HEK293 (cell line): Measurements from ENCODE around the gene CC2D2B.
A peak's percentile ranks its signal among the peaks of the same experiment; 100 is the strongest.

Source experiments
- CTCF ChIA-PET: fragments of 350-600 bp; formaldehyde crosslinking; extraction: SDS; loops from one replicate; lab custom pipeline; 2021; ENCODE audit warnings: antibody characterized with exemption; lab: Yijun Ruan, JAX
- POLR2A ChIA-PET: fragments of 300-600 bp; formaldehyde crosslinking; extraction: SDS; loops from one replicate; lab custom pipeline; 2020; ENCODE audit warnings: antibody characterized with exemption, inconsistent platforms; lab: Yijun Ruan, JAX
- H3K27ac ChIP-seq: fragments of 200-500 bp; sonication (Bioruptor generic); 2 replicates; pipeline ENCODE4 v1.5.1; 2014; ENCODE audit warnings: low read depth, low read length, control low read depth, inconsistent platforms; ENCODE audit errors: extremely low read depth
- H3K36me3 ChIP-seq, 2 experiments: fragments of 200-500 bp in 1 of 2; sonication (Bioruptor generic) in 1 of 2; 1 replicate in 1 of 2; 2 replicates in 1 of 2; pipeline ENCODE4 v1.5.1; 2014 to 2017; ENCODE audit warnings: inconsistent platforms in 2 of 2, low read length in 2 of 2; ENCODE audit not compliant: control insufficient read depth in 2 of 2, insufficient read depth in 1 of 2
- H3K4me1 ChIP-seq: fragments of 200-500 bp; sonication (Bioruptor generic); 2 replicates; pipeline ENCODE4 v1.5.1; 2014; ENCODE audit warnings: mild to moderate bottlenecking, low read length, inconsistent platforms; ENCODE audit not compliant: control insufficient read depth, insufficient read depth
- H3K4me3 ChIP-seq: 2 replicates; pipeline ENCODE4 v1.5.1; 2011; ENCODE audit warnings: low read depth, mild to moderate bottlenecking, control low read depth, low read length, moderate library complexity
- H3K9me3 ChIP-seq: fragments of 200-500 bp; sonication (Bioruptor generic); 2 replicates; pipeline ENCODE4 v1.5.1; 2014; ENCODE audit warnings: low read depth, low read length, inconsistent platforms; ENCODE audit not compliant: control insufficient read depth, insufficient read depth
- BCL11A ChIP-seq: fragments of 450-650 bp; formaldehyde crosslinking; IDR thresholded peaks from 2 replicates; pipeline ENCODE4 v1.5.1; 2016; ENCODE audit warnings: low read depth, missing biosample characterization, missing genetic modification characterization
- GLIS2 ChIP-seq: fragments of 450-650 bp; formaldehyde crosslinking; IDR thresholded peaks from 2 replicates; pipeline ENCODE4 v1.5.1; 2016; ENCODE audit warnings: missing biosample characterization, missing genetic modification characterization
- HOXA7 ChIP-seq: sonication (generic); formaldehyde crosslinking; IDR thresholded peaks from 2 replicates; pipeline ENCODE4 v1.8.1; 2022; ENCODE audit warnings: missing genetic modification reagents, borderline replicate concordance
- KLF1 ChIP-seq: fragments of 450-650 bp; formaldehyde crosslinking; IDR thresholded peaks from 2 replicates; pipeline ENCODE4 v1.5.1; 2016; ENCODE audit warnings: missing biosample characterization, missing genetic modification characterization
- PRDM1 ChIP-seq: fragments of 450-650 bp; formaldehyde crosslinking; IDR thresholded peaks from 2 replicates; pipeline ENCODE4; 2016; ENCODE audit warnings: missing biosample characterization, missing genetic modification characterization
- ZBTB48 ChIP-seq: fragments of 450-650 bp; formaldehyde crosslinking; IDR thresholded peaks from 2 replicates; pipeline ENCODE4 v1.5.1; 2016; ENCODE audit warnings: missing biosample characterization, missing genetic modification characterization
- ZNF157 ChIP-seq: fragments of 450-650 bp; formaldehyde crosslinking; IDR thresholded peaks from 2 replicates; pipeline ENCODE4 v1.5.1; 2016; ENCODE audit warnings: missing biosample characterization, missing genetic modification characterization
- ZNF16 ChIP-seq: fragments of 450-650 bp; formaldehyde crosslinking; IDR thresholded peaks from 2 replicates; pipeline ENCODE4 v1.5.1; 2016; ENCODE audit warnings: low read depth, missing biosample characterization, missing genetic modification characterization
- ZNF292 ChIP-seq: fragments of 450-650 bp; formaldehyde crosslinking; IDR thresholded peaks from 2 replicates; pipeline ENCODE4 v1.5.1; 2016; ENCODE audit warnings: low read depth, missing biosample characterization, missing genetic modification characterization, borderline replicate concordance
- ZNF311 ChIP-seq: fragments of 450-650 bp; formaldehyde crosslinking; IDR thresholded peaks from 2 replicates; pipeline ENCODE4 v1.5.1; 2017; ENCODE audit warnings: missing biosample characterization, missing genetic modification characterization, borderline replicate concordance
- ZNF394 ChIP-seq: fragments of 450-650 bp; formaldehyde crosslinking; IDR thresholded peaks from 2 replicates; pipeline ENCODE4 v1.5.1; 2016; ENCODE audit warnings: missing biosample characterization, missing genetic modification characterization, mild to moderate bottlenecking, moderate library complexity, borderline replicate concordance
- ZNF473 ChIP-seq: fragments of 450-650 bp; formaldehyde crosslinking; IDR thresholded peaks from 2 replicates; pipeline ENCODE4 v1.5.1; 2017; ENCODE audit warnings: missing biosample characterization, missing genetic modification characterization
- ZNF521 ChIP-seq: fragments of 450-650 bp; formaldehyde crosslinking; IDR thresholded peaks from 2 replicates; pipeline ENCODE4 v1.5.1; 2017; ENCODE audit warnings: missing biosample characterization, mild to moderate bottlenecking, missing genetic modification characterization
- ZNF76 ChIP-seq: fragments of 450-650 bp; formaldehyde crosslinking; IDR thresholded peaks from 2 replicates; pipeline ENCODE4; 2016; ENCODE audit warnings: low read depth, missing biosample characterization, missing genetic modification characterization, borderline replicate concordance
- ZSCAN16 ChIP-seq: fragments of 450-650 bp; formaldehyde crosslinking; IDR thresholded peaks from 2 replicates; pipeline ENCODE4 v1.5.1; 2016; ENCODE audit warnings: missing biosample characterization, missing genetic modification characterization
- TF ChIP-seq, protein P1 (sequence below): fragments of 450-650 bp; formaldehyde crosslinking; IDR thresholded peaks from 2 replicates; pipeline ENCODE4 v1.5.1; 2016; ENCODE audit warnings: missing biosample characterization, missing genetic modification characterization
- TF ChIP-seq, protein P2 (sequence below): fragments of 450-650 bp; formaldehyde crosslinking; IDR thresholded peaks from 2 replicates; pipeline ENCODE4 v1.5.1; 2016; ENCODE audit warnings: missing biosample characterization, missing genetic modification characterization
- TF ChIP-seq, protein P3 (sequence below): fragments of 450-650 bp; formaldehyde crosslinking; optimal IDR thresholded peaks from 2 replicates; pipeline ENCODE3; 2016; ENCODE audit warnings: missing biosample characterization, mild to moderate bottlenecking, missing genetic modification characterization
- TF ChIP-seq, protein P4 (sequence below): fragments of 450-650 bp; formaldehyde crosslinking; IDR thresholded peaks from 2 replicates; pipeline ENCODE4 v1.5.1; 2016; ENCODE audit warnings: missing biosample characterization, missing genetic modification characterization
- TF ChIP-seq, protein P5 (sequence below): fragments of 450-650 bp; formaldehyde crosslinking; IDR thresholded peaks from 2 replicates; pipeline ENCODE4 v1.5.1; 2017; ENCODE audit warnings: missing biosample characterization, missing genetic modification characterization
- TF ChIP-seq, protein P6 (sequence below): fragments of 450-650 bp; formaldehyde crosslinking; IDR thresholded peaks from 2 replicates; pipeline ENCODE4 v1.5.0; 2017; ENCODE audit warnings: missing biosample characterization, missing genetic modification characterization, borderline replicate concordance

The CC2D2B gene

DNA sequence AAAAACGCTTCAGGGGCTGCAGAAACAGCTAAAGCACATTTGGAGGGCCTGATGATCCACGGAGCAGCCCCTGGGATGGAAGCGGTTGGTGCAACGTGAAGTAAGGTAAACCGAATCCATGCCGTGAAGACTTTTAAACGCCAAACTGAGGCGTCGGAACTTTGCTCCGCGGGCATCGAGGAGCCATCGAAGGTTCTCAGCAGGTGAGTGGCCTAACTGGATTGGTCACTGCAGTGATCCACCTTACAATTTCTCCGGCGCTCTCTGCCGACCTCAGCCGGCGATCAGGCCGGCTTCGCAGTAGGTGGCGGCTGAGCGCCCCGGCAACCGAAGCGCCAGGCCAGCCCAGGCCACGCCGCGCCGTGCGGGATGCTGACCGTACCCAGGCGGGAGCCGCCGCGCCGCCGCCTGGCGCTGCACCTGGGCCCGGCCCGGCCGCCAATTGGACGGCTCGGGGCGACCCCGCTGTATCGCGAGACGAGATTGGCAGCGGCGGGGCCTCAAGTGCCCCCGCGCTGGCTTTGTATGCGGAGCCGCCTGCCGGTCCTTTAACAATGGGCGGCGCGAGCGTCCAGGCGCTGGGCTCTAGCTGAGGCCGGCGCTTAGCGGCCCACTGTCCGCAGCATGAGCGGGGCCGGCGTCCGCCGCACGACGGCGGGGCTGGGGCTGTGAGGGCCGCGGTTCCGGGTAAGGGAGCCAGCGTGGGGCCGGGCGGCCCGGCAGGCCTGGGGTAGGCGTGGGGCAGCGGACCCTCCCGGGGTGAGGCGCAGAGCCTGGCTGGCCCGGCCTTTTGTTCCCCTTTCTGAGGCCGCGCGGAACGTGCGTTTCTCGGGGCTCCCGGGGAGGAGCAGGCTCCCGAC lies 135.5 kb downstream of the CC2D2B start, which contains the start of gene CCNJ (continued):
- TF ChIP-seq, protein P1, sequence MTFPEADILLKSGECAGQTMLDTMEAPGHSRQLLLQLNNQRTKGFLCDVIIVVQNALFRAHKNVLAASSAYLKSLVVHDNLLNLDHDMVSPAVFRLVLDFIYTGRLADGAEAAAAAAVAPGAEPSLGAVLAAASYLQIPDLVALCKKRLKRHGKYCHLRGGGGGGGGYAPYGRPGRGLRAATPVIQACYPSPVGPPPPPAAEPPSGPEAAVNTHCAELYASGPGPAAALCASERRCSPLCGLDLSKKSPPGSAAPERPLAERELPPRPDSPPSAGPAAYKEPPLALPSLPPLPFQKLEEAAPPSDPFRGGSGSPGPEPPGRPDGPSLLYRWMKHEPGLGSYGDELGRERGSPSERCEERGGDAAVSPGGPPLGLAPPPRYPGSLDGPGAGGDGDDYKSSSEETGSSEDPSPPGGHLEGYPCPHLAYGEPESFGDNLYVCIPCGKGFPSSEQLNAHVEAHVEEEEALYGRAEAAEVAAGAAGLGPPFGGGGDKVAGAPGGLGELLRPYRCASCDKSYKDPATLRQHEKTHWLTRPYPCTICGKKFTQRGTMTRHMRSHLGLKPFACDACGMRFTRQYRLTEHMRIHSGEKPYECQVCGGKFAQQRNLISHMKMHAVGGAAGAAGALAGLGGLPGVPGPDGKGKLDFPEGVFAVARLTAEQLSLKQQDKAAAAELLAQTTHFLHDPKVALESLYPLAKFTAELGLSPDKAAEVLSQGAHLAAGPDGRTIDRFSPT (tag by site-specific recombination), result no peak
- no peak for TF ChIP-seq ZNF473
- TF ChIP-seq BCL11A, result no peak

DNA sequence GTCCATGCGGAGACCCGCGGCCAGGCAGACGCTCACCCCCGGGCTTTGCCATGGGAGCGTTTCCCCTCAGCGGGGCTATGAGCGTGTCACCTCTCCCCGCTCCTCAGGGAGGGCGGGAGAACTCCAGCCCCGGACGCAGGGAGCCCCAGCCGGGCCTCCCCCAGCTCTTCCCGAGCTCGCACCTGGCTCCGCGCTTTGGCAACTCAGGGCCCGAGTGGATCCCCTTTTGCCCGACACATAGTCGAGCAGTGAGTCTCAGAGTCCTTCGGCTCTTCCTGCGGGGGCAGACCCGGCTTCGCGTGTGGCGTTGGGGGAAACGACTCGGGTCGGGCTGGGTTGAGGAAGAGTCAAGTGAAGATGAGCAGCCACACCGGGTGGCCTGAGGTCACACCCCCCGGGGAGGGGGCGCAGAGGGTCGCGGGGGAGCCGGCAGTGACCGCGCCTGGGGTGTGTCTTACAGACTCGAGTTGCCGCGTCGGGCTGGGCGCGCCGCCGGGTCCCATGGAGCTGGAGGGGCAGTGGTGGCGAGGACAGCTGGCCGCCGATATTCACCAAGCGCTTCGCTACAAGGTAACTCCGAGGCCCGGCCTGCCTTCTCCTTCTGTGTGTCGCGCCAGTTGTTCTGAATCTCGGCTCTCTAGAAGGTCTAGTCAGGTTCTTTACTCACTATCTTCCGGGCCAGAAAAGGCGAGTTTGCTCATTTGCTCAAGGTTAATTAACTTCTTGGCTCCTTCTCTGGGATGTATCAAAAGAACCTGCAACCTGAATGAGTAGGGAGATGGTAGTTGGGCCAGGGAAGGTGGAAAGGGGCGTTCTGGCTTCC lies 136.3 kb downstream of the CC2D2B start:
- peak overlapping the region; percentile 84 for H3K27ac ChIP-seq
- POLR2A ChIA-PET, result interaction anchor here (0.6 to 2.7 kb wide), 3 partner anchors 46 to 136 kb away, joined by 5 to 18 read pairs (median 13); partner anchors contain the start of genes CC2D2B and ZNF518A
- peaks cover 3% of the 10 kb centered on the region; the same call in 1 of the 2 replicates for H3K4me1 ChIP-seq
- peaks cover 4 to 30% of the 10 kb centered on the region in 2 experiments; a peak in 2 of 3 replicates for H3K36me3 ChIP-seq
- H3K4me3 ChIP-seq, result peak overlapping the region; percentile 65
- H3K9me3 ChIP-seq, result no peaks in the 10 kb centered on the region
- CTCF ChIA-PET, result no interaction called here
- TF ChIP-seq ZNF394 (tag by site-specific recombination) (no peak), HOXA7 (CRISPR knock-in tag) (no peak), ZNF292 (tag by site-specific recombination) (no peak), ZBTB48 (tag by site-specific recombination) (peak; percentile 50; the same call in 1 of the 2 replicates), GLIS2 (tag by site-specific recombination) (peak; percentile 98), ZSCAN16 (tag by site-specific recombination) (no peak), ZNF76 (tag by site-specific recombination) (0 out of 2 replicates have a peak, but pooled peaks have one; percentile 5), ZNF311 (tag by site-specific recombination) (no peak), ZNF157 (no peak), ZNF521 (tag by site-specific recombination) (no peak), ZNF16 (no peak), ZNF473 (no peak), KLF1 (peak; percentile 70), PRDM1 (tag by site-specific recombination) (no peak)
- TF ChIP-seq, protein P2, sequence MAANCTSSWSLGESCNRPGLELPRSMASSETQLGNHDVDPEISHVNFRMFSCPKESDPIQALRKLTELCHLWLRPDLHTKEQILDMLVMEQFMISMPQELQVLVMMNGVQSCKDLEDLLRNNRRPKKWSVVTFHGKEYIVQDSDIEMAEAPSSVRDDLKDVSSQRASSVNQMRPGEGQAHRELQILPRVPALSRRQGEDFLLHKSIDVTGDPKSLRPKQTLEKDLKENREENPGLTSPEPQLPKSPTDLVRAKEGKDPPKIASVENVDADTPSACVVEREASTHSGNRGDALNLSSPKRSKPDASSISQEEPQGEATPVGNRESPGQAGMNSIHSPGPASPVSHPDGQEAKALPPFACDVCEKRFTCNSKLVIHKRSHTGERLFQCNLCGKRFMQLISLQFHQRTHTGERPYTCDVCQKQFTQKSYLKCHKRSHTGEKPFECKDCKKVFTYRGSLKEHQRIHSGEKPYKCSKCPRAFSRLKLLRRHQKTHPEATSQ, result 0 out of 2 replicates have a peak, but pooled peaks have one; percentile 5
- TF ChIP-seq, protein P3, sequence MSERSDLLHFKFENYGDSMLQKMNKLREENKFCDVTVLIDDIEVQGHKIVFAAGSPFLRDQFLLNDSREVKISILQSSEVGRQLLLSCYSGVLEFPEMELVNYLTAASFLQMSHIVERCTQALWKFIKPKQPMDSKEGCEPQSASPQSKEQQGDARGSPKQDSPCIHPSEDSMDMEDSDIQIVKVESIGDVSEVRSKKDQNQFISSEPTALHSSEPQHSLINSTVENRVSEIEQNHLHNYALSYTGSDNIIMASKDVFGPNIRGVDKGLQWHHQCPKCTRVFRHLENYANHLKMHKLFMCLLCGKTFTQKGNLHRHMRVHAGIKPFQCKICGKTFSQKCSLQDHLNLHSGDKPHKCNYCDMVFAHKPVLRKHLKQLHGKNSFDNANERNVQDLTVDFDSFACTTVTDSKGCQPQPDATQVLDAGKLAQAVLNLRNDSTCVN (tag by site-specific recombination), result peak; percentile 87
- TF ChIP-seq, protein P4, sequence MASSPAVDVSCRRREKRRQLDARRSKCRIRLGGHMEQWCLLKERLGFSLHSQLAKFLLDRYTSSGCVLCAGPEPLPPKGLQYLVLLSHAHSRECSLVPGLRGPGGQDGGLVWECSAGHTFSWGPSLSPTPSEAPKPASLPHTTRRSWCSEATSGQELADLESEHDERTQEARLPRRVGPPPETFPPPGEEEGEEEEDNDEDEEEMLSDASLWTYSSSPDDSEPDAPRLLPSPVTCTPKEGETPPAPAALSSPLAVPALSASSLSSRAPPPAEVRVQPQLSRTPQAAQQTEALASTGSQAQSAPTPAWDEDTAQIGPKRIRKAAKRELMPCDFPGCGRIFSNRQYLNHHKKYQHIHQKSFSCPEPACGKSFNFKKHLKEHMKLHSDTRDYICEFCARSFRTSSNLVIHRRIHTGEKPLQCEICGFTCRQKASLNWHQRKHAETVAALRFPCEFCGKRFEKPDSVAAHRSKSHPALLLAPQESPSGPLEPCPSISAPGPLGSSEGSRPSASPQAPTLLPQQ (tag by site-specific recombination), result peak; percentile 23; the same call in 1 of the 2 replicates
- TF ChIP-seq, protein P5, sequence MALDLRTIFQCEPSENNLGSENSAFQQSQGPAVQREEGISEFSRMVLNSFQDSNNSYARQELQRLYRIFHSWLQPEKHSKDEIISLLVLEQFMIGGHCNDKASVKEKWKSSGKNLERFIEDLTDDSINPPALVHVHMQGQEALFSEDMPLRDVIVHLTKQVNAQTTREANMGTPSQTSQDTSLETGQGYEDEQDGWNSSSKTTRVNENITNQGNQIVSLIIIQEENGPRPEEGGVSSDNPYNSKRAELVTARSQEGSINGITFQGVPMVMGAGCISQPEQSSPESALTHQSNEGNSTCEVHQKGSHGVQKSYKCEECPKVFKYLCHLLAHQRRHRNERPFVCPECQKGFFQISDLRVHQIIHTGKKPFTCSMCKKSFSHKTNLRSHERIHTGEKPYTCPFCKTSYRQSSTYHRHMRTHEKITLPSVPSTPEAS (tag by site-specific recombination), result no peak
- TF ChIP-seq, protein P6, sequence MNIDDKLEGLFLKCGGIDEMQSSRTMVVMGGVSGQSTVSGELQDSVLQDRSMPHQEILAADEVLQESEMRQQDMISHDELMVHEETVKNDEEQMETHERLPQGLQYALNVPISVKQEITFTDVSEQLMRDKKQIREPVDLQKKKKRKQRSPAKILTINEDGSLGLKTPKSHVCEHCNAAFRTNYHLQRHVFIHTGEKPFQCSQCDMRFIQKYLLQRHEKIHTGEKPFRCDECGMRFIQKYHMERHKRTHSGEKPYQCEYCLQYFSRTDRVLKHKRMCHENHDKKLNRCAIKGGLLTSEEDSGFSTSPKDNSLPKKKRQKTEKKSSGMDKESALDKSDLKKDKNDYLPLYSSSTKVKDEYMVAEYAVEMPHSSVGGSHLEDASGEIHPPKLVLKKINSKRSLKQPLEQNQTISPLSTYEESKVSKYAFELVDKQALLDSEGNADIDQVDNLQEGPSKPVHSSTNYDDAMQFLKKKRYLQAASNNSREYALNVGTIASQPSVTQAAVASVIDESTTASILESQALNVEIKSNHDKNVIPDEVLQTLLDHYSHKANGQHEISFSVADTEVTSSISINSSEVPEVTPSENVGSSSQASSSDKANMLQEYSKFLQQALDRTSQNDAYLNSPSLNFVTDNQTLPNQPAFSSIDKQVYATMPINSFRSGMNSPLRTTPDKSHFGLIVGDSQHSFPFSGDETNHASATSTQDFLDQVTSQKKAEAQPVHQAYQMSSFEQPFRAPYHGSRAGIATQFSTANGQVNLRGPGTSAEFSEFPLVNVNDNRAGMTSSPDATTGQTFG (tag by site-specific recombination), result no peak
